NCI-H510A treated with DMSO at 0.1 percent for 48 hours (cell line): ENCODE measurements around the gene UBE2J2.

Source experiments
- DNase-seq: peaks from one replicate; lab custom pipeline; 2025; lab: John Stamatoyannopoulos, UW

UBE2J2 gene

GRCh38 chr1:1211541-1212441 lies 61.9 kb downstream of the UBE2J2 start:
- DNase-seq, result no peak

GRCh38 chr1:1210726-1211540 lies 62.7 kb downstream of the UBE2J2 start:
- no peak for DNase-seq

GRCh38 chr1:1208713-1209433 lies 64.8 kb downstream of the UBE2J2 start:
- no peak for DNase-seq

GRCh38 chr1:1207571-1207892 lies 66.1 kb downstream of the UBE2J2 start:
- no peak for DNase-seq

GRCh38 chr1:1206966-1207531 lies 66.6 kb downstream of the UBE2J2 start:
- DNase-seq, result no peak

GRCh38 chr1:1206376-1206965 lies 67.2 kb downstream of the UBE2J2 start, which contains the start of gene TNFRSF18:
Gene TNFRSF18 (minus strand): TSS chr1:1206592. CDS start chr1:1206571, 21 bp downstream.
- peak; percentile 94 for DNase-seq

- peak; percentile 62 for DNase-seq
These were observed 67.8 kb downstream of the UBE2J2 start for GRCh38 chr1:1205769-1206375.

- DNase-seq, result no peak
These were observed 68.5 kb downstream of the UBE2J2 start for GRCh38 chr1:1204998-1205768.

- no peak for DNase-seq
These were observed 69.2 kb downstream of the UBE2J2 start for GRCh38 chr1:1204425-1204920.
